ENCODE data around the gene YLPM1.

YLPM1 gene

GRCh38 chr14:74793506-74794155 is 30.5 kb downstream of the YLPM1 start:
- Histone ChIP-seq H3K27me3 (ENCODE audit: insufficient read depth, low read length, poor library complexity, severe bottlenecking) (no peaks in the 10 kb centered on the region), H3K4me1 (ENCODE audit: insufficient read depth, low read length, poor library complexity, severe bottlenecking) (peaks cover 28% of the 10 kb centered on the region), H3K79me2 (ENCODE audit: insufficient read depth, low read length) (peaks cover 90% of the 10 kb centered on the region), H3K9me3 (ENCODE audit: insufficient read depth, low read depth, low read length) (no peaks in the 10 kb centered on the region), H3K4me2 (ENCODE audit: low read depth, low read length, poor library complexity, severe bottlenecking) (peak overlapping the region; percentile 71), H3K4me3 (ENCODE audit: low read length, poor library complexity, severe bottlenecking) (no peak overlapping the region), H4K20me1 (ENCODE audit: insufficient read depth, low read length, poor library complexity, severe bottlenecking) (peaks cover 29% of the 10 kb centered on the region), H3K36me3 (ENCODE audit: insufficient read depth, low read length) (peaks cover 55% of the 10 kb centered on the region; the same call in 1 of the 2 replicates), H3K9me2 (replicated peaks; ENCODE audit: low read depth, low read length) (no peaks in the 10 kb centered on the region), H3K9ac (ENCODE audit: low read depth, low read length, poor library complexity, severe bottlenecking) (peak overlapping the region; percentile 14), H2AFZ (ENCODE audit: low read length) (no peak overlapping the region), H3F3A (ENCODE audit: low read depth) (no peaks in the 10 kb centered on the region)
- TF ChIP-seq CTCF (conservative IDR thresholded peaks at IDR 0.05; ENCODE audit: low read length), result peak; percentile 60
- no peak for TF ChIP-seq EZH2phosphoT487 (IDR thresholded peaks at IDR 0.05; ENCODE audit: borderline replicate concordance)

- H4K20me1 ChIP-seq (ENCODE audit: insufficient read depth, low read length, poor library complexity, severe bottlenecking), result peaks cover 30% of the 10 kb centered on the region
- peaks cover 63% of the 10 kb centered on the region; the same call in 1 of the 2 replicates for H3K36me3 ChIP-seq (ENCODE audit: insufficient read depth, low read length)
- H3K4me1 ChIP-seq (ENCODE audit: insufficient read depth, low read length, poor library complexity, severe bottlenecking), result peaks cover 28% of the 10 kb centered on the region
- no peak overlapping the region for H3K9ac ChIP-seq (ENCODE audit: low read depth, low read length, poor library complexity, severe bottlenecking)
- no peak overlapping the region for H2AFZ ChIP-seq (ENCODE audit: low read length)
- no peaks in the 10 kb centered on the region for H3K9me3 ChIP-seq (ENCODE audit: insufficient read depth, low read depth, low read length)
- no peaks in the 10 kb centered on the region for H3K27me3 ChIP-seq (ENCODE audit: insufficient read depth, low read length, poor library complexity, severe bottlenecking)
- no peak for TF ChIP-seq EZH2phosphoT487 (IDR thresholded peaks at IDR 0.05; ENCODE audit: borderline replicate concordance)
- no peak for TF ChIP-seq CTCF (conservative IDR thresholded peaks at IDR 0.05; ENCODE audit: low read length)
- H3F3A ChIP-seq (ENCODE audit: low read depth), result no peaks in the 10 kb centered on the region
- H3K79me2 ChIP-seq (ENCODE audit: insufficient read depth, low read length), result peaks cover 83% of the 10 kb centered on the region
- H3K9me2 ChIP-seq (replicated peaks; ENCODE audit: low read depth, low read length), result no peaks in the 10 kb centered on the region
- H3K4me3 ChIP-seq (ENCODE audit: low read length, poor library complexity, severe bottlenecking), result no peak overlapping the region
- H3K4me2 ChIP-seq (ENCODE audit: low read depth, low read length, poor library complexity, severe bottlenecking), result no peak overlapping the region
Observed at GRCh38 chr14:74794947-74795346, 31.8 kb downstream of the YLPM1 start.

- Histone ChIP-seq H4K20me1 (ENCODE audit: insufficient read depth, low read length, poor library complexity, severe bottlenecking) (peaks cover 18% of the 10 kb centered on the region), H3K4me3 (ENCODE audit: low read length, poor library complexity, severe bottlenecking) (no peak overlapping the region), H3K79me2 (ENCODE audit: insufficient read depth, low read length) (peaks cover 55% of the 10 kb centered on the region), H3K4me2 (ENCODE audit: low read depth, low read length, poor library complexity, severe bottlenecking) (no peak overlapping the region), H3K4me1 (ENCODE audit: insufficient read depth, low read length, poor library complexity, severe bottlenecking) (no peaks in the 10 kb centered on the region), H3K9me2 (replicated peaks; ENCODE audit: low read depth, low read length) (no peaks in the 10 kb centered on the region), H3K36me3 (ENCODE audit: insufficient read depth, low read length) (peaks cover 89% of the 10 kb centered on the region), H2AFZ (ENCODE audit: low read length) (no peak overlapping the region), H3K27me3 (ENCODE audit: insufficient read depth, low read length, poor library complexity, severe bottlenecking) (no peaks in the 10 kb centered on the region), H3F3A (ENCODE audit: low read depth) (no peaks in the 10 kb centered on the region), H3K9me3 (ENCODE audit: insufficient read depth, low read depth, low read length) (no peaks in the 10 kb centered on the region), H3K9ac (ENCODE audit: low read depth, low read length, poor library complexity, severe bottlenecking) (no peak overlapping the region)
- TF ChIP-seq EZH2phosphoT487 (IDR thresholded peaks at IDR 0.05; ENCODE audit: borderline replicate concordance) (no peak), CTCF (conservative IDR thresholded peaks at IDR 0.05; ENCODE audit: low read length) (no peak)
Observed at GRCh38 chr14:74799765-74800164, 36.6 kb downstream of the YLPM1 start.
